Measurements from ENCODE around the gene VPS13D. TPM values are rescaled to one million over a fixed set of nuclear protein-coding genes. Genes with fewer than 3 reads are reported as not detected.

Gene VPS13D
- total RNA-seq, 2 donors from 2014 or later: 54.3 to 56.0 TPM

- Histone ChIP-seq H3K27me3 (no peaks in the 10 kb centered on the region), H3K4me1 (no peaks in the 10 kb centered on the region), H3K36me3 (no peaks in the 10 kb centered on the region), H3K4me3 (no peak overlapping the region), H3K9me3 (no peaks in the 10 kb centered on the region), H3K27ac (peak overlapping the region; percentile 44), H3K9ac (ENCODE audit: low read depth in 2 of 2, low read length in 2 of 2) (peak overlapping the region in 1 of 2 donors; percentile 14)
- TF ChIP-seq CTCF (IDR thresholded peaks at IDR 0.05): no peak
- intact Hi-C loops (cut with DNase I): no loop called here
- no peak for DNase-seq
These were observed 231.9 kb downstream of the VPS13D start for GRCh38 chr1:12461754-12462153.

GRCh38 chr1:12462586-12462985 lies 232.8 kb downstream of the VPS13D start:
- H3K9ac ChIP-seq (ENCODE audit: low read depth in 2 of 2, low read length in 2 of 2): peak overlapping the region in 1 of 2 donors; percentile 14
- no peaks in the 10 kb centered on the region for H3K27me3 ChIP-seq
- no peak overlapping the region for H3K27ac ChIP-seq
- H3K9me3 ChIP-seq: no peaks in the 10 kb centered on the region
- H3K4me3 ChIP-seq: no peak overlapping the region
- no peaks in the 10 kb centered on the region for H3K36me3 ChIP-seq
- no peaks in the 10 kb centered on the region for H3K4me1 ChIP-seq
- no peak for TF ChIP-seq CTCF (IDR thresholded peaks at IDR 0.05)
- intact Hi-C loops (cut with DNase I): no loop called here
- DNase-seq: no peak

GRCh38 chr1:12464045-12464461 lies 234.2 kb downstream of the VPS13D start:
- Histone ChIP-seq H3K36me3 (no peaks in the 10 kb centered on the region), H3K4me1 (no peaks in the 10 kb centered on the region)
- intact Hi-C loops (cut with DNase I): no loop called here

GRCh38 chr1:12464598-12465056 lies 234.8 kb downstream of the VPS13D start:
- Histone ChIP-seq H3K9ac (ENCODE audit: low read depth in 2 of 2, low read length in 2 of 2) (no peak overlapping the region), H3K27me3 (no peaks in the 10 kb centered on the region), H3K36me3 (no peaks in the 10 kb centered on the region), H3K9me3 (no peaks in the 10 kb centered on the region), H3K4me3 (no peak overlapping the region), H3K4me1 (no peaks in the 10 kb centered on the region), H3K27ac (peak overlapping the region; percentile 25)
- intact Hi-C loops (cut with DNase I): no loop called here
- no peak for DNase-seq
- no peak for TF ChIP-seq CTCF (IDR thresholded peaks at IDR 0.05)

More at GRCh38 chr1:12464045-12464461, 234.2 kb downstream of the VPS13D start:
- Histone ChIP-seq H3K4me3 (no peak overlapping the region), H3K9ac (ENCODE audit: low read depth in 2 of 2, low read length in 2 of 2) (no peak overlapping the region), H3K27ac (peak overlapping the region; percentile 25), H3K27me3 (no peaks in the 10 kb centered on the region), H3K9me3 (no peaks in the 10 kb centered on the region)
- no peak for DNase-seq
- no peak for TF ChIP-seq CTCF (IDR thresholded peaks at IDR 0.05)

- no peaks in the 10 kb centered on the region for H3K4me1 ChIP-seq
- no peaks in the 10 kb centered on the region for H3K27me3 ChIP-seq
- no peak for DNase-seq
- H3K36me3 ChIP-seq: no peaks in the 10 kb centered on the region
- intact Hi-C loops (cut with DNase I): no loop called here
- peak overlapping the region; percentile 25 for H3K27ac ChIP-seq
- H3K9me3 ChIP-seq: no peaks in the 10 kb centered on the region
- H3K9ac ChIP-seq (ENCODE audit: low read depth in 2 of 2, low read length in 2 of 2): no peak overlapping the region
- H3K4me3 ChIP-seq: no peak overlapping the region
- no peak for TF ChIP-seq CTCF (IDR thresholded peaks at IDR 0.05)
These were observed 235.3 kb downstream of the VPS13D start for GRCh38 chr1:12465126-12465525.

All from colonic mucosa (tissue), 4 donors.